Amygdala (tissue), 56 donors: ENCODE results near the gene APOBEC3A.
A peak's percentile ranks its signal among the peaks of the same experiment; 100 is the strongest.
"Not testable (repeated sequence)": the region's sequence is repeated elsewhere in the genome, so short reads cannot be mapped to it uniquely, and the experiment has no call there.

Source experiments
- DNase-seq, 56 donors: peaks; one replicate each; lab custom pipeline; 2025; lab: John Stamatoyannopoulos, UW

APOBEC3A gene

GRCh38 chr22:38941488-38941987, 15.9 kb upstream of the APOBEC3A start:
- DNase-seq, result peak in 2 of 56 donors; percentile 3 to 7

- no peak for DNase-seq
Observed at GRCh38 chr22:38942702-38943101, 14.7 kb upstream of the APOBEC3A start.

GRCh38 chr22:38943201-38943600, 14.2 kb upstream of the APOBEC3A start:
- no peak for DNase-seq

- no peak for DNase-seq
Observed at GRCh38 chr22:38943882-38944281, 13.5 kb upstream of the APOBEC3A start.

- DNase-seq, result no peak
Observed at GRCh38 chr22:38944653-38945052, 12.8 kb upstream of the APOBEC3A start.

DNA sequence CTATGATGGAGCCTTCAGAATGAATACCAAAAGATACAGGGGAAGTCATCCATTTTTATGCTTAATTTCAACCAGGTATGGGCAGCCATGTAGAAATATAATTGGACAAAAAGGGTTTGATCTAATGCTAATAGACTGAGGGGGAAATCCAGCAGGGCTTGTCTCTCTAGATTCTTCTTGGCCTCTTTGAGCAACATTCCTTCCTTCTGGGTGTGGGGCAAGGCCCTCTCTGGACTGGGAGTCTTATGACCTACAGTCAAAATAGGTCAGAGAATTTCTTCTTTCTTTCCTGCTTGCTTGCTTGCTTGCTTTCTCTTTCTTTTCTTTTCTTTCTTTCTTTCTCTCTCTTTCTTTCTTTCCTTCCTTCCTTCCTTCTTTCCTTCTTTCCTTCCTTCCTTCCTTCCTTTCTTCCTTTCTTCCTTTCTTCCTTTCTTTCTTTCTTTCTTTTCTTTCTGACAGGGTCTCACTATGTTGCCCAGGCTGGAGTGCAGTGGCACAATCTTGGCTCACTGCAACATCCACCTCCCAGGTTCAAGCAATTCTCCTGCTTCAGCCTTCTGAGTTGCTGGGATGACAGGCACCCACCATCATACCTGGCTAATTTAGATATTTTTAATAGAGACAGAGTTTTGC, 11.6 kb upstream of the APOBEC3A start:
- DNase-seq, result not testable (repeated sequence)

- no peak for DNase-seq
Observed at GRCh38 chr22:38946771-38947170, 10.6 kb upstream of the APOBEC3A start.

- DNase-seq, result peak in 1 of 56 donors; percentile 5
Observed at GRCh38 chr22:38947321-38948140, 9.9 kb upstream of the APOBEC3A start.

DNA sequence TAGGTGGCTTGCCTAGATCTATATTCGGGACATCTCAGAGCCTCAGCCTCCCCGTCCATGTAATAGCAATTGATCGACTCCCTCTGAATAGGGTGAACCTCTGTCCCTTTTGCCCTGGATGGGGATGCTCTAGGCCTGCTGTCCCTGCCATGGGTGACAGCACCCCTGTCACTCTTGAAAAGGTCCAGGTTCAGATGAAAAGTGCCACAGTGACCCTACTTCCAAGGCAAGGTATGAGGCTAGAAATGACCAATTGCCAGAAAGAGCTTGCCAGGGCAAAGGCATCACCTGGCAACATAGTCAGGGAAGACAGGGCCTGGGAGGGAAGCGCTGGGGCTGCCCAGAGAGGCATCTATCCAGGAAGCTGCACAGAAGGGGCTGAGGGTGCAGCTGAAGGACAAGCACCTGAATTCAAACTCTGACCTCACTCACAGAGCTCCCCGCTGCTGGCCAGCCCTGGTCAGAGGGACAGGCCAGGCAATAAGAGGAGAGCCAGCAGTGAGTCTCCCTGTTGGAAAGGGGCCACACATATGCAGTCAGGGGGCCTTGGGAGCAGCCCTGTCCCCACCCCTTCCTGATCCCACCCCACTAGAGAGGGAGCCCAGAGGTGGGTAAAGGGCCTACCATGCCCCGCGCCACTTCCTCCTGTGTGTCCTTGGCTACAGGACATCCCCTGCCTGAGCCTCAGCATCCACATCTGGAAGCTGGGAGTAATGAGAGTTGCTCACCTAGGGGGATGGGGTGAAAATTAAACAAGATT, 9.0 kb upstream of the APOBEC3A start:
- DNase-seq, result no peak

GRCh38 chr22:38949889-38950405, 7.5 kb upstream of the APOBEC3A start:
- DNase-seq, result no peak

DNA sequence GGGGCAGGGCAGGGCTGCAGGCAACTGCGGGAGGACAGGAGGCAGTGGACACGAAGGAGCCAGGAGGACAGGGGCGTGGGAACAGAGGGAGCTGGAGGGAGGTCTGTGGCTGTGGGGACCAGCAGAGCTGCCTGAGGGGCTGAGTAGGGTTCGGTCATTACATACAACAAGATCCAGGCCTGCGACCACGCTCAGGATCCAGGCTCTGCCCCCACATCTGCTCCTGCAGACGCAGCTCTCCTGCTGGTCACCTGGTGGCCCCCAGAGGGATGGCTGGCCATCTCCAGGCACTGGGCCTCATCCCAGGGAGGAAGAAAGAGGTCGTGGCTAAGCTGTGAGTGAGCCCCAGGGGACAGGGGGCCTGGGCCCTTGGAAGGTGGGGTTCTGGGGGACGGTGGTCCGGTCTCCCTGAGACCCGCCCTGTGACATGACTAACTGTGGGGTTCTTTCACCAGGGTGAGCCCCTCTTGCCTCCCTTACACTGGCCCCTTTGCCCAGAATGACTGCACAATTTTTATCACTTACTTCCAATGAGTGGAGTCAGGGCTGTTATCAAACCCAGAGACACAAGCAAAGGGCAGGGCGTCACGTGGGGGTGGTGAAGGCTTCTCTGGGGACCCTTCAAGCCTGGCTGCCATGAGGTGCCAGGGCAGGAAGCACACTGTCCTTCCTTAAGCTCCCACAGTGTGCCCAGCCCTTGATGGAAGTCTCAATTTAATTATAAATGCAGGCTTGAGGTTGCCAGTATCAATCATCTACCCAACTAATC, 6.7 kb upstream of the APOBEC3A start:
- no peak for DNase-seq

- no peak for DNase-seq
Observed at GRCh38 chr22:38951734-38952133, 5.7 kb upstream of the APOBEC3A start.

DNA sequence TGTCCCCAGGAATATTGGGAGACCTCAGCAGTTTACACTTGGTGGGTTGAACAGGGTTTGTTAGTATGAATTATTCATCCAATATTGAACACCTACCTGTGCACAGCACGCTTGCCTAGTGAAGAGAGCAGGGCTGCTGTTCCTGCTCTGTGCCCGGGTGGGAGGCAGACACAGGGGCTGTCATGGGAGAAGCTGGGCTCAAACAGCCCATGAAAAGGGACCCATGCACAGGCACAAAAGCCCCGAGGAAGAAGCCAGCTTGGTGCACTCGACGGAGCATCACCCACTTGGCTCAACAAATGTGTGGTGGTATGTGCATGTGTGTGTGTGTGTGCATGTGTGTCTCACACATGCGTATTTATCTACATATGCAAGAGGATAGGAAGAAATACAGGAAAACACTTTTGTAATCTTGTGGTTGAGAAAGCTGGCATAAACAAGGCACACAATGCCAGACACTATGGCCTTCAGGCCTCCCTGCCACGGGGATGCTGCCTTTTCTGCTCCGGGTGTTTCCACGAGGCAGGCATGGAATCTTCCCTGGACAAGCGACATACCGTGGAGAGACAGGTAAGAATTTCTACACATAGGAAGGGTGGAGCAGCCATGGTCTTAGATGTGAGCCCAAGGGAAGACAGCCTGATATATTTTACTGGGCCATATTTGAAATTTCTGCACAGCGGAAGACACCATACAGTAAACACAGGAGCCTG, 5.0 kb upstream of the APOBEC3A start:
- no peak for DNase-seq

DNA sequence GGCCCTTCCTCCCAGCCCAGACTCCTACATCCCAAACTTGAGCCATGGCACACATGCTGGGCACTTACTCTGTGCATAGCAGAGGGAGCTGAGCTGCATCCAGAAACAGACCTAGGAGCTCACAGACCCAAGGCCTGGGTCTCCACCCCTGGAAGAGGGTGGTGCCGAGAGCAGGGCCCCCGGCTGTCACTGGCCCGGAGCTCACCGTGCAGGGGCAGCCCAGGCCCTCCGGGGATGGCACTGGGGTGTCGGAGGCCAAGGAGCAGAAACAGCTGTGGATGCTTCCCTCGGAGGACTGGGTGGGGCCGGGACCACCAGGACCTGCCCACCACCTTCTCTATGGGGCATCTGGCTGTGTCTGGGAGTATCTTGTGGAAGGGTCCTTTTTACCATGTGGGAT, 4.3 kb upstream of the APOBEC3A start:
- DNase-seq, result no peak

DNA sequence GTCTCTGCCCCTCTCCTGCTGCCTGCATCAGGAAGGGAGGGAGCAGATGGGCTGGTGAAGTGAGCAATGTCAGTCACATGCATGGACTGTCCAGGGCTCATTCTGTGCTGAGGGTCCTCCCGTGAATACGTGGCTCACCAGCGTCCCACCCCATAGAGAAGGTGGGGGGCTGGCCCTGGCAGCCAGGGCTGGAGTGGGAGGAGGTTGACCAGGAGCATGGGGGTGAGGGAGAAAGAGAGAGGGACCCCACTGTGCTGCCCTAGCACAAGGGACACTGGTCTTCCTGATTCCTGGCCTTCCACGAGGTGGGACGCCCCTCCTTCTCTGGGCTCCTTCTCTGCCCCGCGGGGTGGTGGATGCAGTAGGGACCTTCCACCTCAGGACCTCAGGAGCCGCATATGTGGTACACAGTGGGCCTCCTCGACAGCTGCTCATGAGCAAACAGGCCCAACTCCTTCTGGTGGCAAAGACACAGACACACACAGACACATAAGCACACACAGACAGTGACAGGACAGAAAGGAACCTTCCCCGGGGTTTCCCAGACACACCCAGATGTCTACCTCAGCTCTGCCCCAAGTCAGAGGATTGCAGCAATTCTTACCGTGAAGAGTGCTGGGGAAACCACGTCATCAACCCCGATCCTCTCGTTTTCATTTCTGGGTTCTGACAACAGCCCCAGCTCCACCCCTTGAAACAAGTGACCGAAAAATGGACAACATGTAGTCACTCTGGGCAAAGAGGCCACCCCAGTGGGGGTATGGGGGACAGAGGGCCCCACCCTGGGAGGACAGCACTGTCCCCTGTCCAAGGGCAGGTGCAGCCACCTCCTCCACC, 3.6 kb upstream of the APOBEC3A start:
- no peak for DNase-seq

DNA sequence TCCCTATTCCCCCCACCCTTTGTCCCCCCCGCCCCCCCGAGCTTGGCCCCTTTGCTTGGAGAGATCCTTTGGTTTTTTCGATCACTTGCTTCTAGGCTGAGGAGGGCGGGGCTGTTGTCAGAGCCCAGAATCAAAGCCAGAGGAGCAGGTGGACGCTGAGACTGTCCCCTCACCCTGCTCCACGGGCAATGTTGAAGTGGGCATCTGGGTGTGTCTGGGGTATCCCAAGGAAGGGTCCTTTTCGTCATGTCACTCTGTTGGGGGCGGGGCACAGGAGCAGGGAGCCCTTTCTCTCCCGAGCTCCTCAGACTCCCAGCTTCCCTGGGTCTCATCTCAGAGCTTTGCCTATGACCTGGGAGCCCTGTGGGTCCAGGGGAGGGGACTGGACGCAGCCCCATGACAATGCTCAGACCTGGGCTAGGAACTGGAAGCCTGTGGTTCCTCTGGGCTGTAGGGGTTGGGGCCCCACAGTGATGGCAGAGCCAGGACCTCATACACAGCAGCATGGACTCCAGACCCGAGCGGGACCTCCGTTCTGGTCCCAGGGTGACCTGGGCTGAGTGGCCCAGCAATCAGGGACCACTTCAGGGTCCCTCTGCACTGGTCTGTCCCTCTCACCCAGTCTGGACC, 2.9 kb upstream of the APOBEC3A start:
- no peak for DNase-seq

DNA sequence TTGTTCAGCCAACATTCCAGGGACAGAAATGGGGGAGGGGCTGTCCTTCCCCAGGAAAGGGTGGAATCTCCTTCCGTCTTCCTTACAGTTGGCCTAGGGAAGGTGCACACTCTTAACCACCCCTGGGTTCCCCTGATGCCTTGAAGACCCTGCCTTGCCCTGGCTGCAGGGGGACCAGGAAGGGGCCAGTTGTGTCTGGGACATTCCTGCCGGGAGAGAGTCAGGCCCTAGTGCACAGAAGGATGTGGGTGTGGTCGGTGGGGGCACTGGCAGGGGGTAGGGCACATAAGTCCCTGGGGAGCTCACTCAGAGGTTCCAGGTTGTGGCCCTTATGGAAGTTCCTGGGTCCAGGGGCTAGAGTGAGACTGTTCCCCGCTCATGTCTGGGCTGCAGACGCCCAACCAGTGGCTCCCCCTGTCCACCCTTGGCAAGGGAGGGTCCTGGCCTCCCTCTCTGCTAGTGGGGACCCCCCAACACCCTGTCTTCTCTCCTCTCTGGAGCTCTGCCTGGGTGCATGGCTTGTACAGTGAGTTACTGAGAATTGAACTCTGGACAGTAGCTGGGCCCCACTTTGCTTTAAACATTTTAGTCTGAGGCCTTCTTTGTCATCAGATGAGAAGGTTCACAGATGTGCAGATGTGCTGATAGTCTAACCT, 2.0 kb upstream of the APOBEC3A start:
- DNase-seq, result no peak

DNA sequence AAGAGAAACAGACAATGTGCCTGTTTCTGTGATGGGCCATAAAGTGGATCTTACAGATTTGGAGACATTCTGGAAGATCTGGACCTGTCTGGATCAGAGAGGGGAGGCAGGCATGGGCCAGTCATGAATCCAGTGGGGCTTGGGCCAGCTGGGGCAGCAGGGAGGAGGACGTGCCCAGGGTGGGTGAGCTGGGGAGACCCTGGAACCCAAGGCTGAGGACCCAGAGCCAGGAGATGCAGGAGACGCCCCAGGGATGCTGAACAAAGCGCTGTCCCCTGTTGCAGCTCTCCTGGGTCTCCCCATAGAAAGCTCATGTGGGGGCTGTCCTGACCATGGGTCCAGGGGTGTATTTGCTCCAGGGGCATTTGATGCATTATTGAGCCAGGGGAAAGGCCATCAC, 1.5 kb upstream of the APOBEC3A start:
- no peak for DNase-seq
